ENCODE results near the gene CDS1.
"Not testable (repeated sequence)": the region's sequence is repeated elsewhere in the genome, so short reads cannot be mapped to it uniquely, and the experiment has no call there.

Gene CDS1

DNA sequence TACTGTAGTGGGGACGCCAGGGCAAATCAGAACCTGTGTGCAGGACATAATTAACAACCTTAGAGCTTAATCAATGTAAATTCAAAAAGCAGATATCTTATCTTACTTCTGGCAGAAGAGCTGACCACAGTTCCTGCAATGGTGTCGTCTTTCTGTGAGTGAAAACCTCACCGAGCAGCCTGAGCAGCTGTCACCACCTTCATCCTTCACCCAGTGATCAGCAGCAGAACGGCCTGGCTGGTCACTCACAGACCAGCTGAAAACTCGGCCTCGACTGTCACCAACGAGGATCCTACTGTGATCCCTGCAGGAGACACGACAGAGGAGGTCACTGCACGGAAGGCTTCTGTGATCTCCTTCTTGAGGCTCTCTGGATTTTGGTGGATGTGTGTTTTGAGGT is 94.2 kb downstream of the CDS1 start:
- DNase-seq, result no peak

DNA sequence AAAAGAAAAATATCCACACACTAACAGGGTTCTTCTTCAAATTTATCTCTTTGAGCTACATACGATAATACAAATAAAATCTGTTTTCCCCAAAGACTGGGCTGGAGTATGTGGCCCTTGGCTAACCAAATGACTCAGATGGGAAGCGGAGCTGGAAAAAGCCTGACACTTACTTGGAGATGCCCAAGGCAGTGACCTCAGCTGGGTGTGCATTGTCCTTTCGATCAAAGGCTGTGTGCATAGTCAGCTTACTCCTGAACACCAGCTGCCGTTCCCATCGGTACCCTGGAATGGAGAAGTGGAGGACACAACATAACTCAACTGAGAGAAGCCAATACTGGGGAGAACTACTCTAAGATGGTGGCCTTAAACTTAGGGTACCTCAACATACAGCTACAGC is 95.1 kb downstream of the CDS1 start:
- DNase-seq, result no peak

DNA sequence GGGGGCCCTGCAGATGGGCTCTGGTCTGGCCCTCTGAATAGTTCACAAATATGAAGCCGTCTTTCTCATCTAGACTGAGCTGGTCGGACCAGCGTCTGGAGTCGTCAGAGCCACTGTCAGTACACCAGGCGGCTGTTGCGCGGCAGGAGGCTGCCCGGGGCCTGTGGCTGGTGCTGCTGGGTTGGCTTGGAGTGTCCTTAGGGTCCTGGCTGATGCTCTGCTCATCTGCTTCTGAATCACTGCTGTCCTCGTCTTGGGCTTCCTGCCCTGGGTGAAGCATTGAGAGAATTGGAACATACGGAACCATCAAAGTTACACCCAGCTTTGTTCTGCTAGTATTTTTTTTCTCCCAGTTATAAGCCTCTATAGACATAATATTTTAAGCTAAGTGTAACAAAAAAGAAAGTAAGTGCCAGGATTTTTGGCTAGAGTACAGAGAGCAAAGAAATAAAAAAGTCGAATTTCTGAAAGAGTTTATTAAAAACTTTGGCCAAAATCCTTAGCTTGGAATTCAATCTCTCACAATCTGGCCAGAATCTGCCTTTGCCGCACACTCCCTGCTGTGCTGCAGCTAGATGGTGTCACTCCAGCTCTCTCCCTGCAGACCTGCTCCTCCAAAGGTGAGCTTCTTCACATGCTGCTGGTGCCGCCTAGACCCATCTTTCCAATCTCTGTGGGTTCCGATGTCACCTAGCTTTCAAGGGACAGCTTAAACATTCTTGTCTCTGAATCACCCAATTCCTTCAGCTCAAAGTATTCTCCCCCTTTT is 96.2 kb downstream of the CDS1 start:
- DNase-seq, result no peak

DNA sequence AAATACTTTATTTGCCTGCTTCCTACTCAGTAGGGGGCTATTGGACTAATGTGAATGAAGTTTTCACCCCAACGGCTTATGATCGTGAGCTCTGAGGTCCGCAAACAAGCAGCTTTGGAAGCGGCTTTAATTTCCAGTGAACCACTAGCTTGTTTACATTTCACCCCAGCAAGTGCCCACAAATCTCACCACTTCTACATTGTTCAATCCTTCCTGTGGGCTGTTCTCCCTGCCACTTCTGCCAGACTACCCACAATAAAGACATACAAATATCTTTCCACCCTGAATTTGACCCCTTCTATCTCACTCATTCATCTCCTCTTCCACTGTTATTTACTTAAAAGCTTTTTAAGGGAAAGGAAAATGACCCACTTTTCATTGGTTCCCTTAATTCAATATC is 98.0 kb downstream of the CDS1 start:
- no peak for DNase-seq

DNA sequence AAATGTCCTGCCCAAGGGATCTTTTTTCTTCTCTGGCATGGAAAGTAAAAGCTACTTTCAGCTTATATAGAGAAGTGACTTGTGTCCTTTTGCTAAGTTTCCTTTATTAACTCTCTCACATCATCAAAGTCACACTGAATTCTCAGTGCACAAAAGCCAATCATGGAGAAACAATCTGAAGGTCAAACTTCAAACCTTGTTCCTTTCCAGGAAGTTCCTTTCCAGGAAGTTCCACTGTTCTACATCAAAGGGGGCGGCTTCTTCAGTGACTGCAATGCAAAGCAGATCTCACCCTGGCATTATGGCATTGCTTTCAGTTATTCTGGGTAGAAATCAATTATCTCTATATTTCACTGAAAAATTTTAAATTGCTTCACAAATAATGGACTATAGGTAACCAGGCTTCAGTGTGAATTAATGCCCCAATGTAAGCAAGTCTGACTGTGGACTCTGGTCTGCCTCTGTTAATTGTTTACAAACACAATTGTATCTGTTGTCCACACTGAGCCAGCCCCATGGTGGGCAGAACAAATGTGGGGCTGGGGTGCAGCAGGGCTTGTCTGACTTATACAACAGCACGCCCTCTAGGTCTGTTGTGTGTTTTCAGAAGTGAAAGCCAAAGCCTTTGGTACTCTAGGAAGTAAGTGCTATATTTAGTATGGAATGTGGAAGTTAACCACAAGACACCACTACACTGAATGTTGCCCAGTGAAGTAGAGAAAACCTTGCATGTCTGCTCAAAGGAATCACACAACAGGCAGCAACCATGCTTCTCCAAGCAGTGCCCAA is 98.8 kb downstream of the CDS1 start:
- DNase-seq, result no peak

DNA sequence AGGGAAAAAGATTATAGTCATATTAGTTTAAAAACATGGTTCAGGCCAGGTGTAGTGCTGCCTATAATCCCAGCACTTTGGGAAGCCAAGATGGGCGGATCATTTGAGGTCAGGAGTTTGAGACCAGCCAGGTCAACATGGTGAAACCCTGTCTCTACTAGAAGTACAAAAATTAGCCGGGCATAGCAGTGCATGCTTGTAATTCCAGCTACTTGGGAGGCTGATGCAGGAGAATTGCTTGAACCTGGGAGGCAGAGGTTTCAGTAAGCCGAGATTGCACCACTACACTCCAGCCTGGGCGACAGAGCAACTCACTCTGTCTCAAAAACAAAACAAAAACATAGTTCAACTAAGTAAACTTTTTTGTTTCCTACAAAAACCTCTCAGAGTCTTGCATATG is 99.7 kb downstream of the CDS1 start:
- not testable (repeated sequence) for DNase-seq

DNA sequence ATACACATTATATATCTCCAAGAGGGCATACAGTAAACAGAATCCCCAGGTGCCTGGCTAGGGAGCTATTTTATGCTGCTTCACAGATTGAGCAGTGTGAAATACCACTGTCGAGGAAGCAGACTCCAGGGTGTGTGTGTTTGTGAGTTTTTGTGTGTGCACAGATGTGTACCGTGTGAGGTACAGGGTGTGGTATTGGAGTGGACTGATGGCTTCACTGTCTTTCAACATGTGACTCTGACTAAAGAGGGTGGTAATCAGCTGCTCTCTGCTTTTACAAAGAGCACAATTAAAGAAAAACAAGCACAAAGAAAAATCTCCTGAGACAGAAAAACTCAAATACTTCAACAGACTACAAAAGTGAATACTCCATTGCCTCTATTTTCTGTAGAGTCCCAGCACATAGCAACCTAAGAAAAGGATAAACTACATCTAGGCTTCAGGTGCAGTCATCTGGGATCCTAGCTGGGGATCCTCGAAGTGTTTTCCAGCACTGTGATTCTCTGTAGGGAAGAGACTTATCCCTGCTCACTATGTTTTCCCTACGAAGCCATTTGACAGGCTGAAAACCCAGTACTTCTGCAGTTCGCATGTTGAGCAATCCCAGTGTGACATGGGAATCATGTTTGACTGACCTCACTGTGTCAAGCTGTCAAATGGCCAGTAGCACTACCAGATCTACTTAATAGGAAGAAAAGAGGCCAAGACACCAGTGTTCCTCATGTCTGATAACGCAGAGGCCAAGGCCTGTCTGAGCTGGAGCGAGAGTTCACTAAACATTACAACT is 100.3 kb downstream of the CDS1 start:
- DNase-seq, result no peak

DNA sequence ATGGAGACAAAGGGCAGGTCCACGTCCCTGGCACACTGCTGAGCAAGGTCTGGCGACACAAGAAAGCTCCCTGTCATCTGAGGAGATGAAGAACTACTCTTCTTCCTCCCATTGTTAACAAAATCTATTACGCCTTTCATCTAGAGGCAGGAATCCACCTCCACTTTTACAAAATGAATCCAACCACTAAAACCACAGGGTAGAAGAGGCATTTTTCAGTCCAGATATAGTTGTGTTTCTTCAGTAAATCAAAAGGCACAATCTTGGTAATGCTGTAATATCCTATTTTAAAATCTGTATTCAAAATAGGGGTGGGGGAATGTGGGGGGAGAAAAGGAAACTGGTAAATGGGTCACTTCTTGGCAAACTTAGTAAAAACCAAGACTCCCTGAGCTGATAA is 101.4 kb downstream of the CDS1 start:
- DNase-seq, result no peak

DNA sequence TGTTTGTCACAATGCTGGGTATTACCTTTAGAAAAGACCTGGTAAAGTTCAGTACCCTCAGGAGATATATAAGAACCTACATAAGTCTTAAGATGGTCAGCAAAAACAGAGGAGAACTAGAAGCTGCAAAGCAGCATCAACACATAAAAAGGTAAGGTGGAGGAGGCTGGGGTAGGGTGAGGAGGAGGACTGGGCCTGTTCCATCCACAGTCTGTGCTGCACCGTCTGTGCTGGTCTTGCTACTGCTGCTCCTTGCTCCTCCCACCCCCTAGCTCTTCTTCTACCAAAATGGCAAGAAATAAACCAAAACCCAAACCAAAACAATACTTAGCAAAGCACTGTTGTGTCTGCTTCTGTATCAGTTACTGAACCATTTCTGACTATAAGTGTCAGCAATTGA is 102.2 kb downstream of the CDS1 start:
- no peak for DNase-seq

DNA sequence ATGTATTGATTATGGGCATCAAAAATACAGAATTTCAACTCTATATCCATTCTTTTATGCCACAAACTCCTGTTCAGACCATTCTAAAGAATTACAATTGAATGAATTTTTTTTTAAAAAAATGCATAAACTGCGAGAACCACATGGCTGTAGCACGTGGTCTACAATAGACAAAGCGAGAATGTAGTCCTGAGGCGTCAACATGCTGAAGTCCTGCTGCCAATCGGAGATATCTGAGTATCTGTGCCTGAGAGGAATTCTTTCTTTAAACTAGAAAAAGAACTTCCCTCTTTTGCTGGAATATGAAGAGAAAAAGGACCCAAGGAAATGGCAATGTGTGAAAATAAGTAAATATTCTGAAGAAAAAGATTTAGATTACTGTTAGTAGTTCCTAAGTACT is 105.7 kb downstream of the CDS1 start:
- no peak for DNase-seq

DNA sequence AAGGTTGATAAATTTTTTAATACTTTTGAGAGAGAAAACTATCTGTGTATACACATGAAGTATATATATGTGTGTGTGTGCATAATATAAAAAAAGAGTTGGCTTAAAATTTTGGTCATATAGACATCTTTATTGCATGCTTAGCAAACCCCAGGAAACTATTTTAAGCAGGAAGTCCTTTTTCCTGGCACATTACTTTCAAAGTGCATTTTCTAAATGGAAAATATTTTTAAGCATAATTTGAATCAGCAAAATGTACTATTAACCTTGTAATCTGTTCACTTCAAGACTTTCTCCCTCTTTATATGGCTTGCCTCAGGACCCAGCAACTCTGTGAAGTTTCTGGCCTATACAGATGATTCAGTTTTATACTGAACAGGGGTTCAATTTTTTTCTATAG is 106.3 kb downstream of the CDS1 start:
- DNase-seq, result no peak

DNA sequence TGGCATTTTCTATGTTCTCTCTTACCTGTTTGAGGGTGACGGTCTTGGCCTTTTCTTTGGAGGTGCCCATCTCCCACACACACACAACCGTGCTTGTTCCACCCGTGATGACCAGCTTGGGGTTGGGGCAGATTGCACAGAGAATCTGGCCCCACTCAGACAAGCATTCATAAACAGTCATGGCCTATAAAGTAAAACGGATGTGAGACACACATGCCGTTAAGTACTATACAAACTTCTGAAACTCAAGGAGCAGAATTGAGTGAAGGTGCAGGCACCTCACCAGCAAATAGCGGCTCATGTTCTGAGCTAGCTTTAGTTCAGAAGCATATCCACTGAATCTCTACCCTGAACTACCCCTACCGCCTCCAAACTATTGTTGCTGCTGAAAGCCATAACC is 107.6 kb downstream of the CDS1 start:
- DNase-seq, result no peak

DNA sequence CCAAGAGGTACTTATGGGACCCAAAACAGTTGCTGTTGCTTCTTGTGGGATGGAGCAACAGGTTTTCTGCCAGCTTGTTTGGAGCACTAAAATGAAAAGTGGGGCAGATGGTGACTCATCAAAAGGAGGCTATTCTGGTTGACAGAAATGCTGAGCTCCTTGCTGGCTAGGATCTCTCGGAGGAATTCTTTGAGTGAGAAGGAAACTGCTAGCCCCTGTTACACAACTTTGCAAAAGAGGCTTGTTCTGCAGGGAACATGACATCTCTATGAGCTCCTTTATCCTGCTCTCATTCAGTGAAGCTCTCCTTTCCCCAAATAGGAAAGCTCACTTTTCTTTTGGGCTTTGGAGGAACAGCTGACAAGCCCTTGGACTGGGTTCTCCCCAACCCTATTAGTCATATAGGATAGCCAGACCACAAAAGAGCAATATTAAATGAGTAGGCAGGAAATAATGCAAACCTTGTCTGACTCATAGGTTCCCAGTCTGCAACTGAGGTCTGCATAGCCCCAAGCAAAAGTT is 108.3 kb downstream of the CDS1 start:
- DNase-seq, result no peak

DNA sequence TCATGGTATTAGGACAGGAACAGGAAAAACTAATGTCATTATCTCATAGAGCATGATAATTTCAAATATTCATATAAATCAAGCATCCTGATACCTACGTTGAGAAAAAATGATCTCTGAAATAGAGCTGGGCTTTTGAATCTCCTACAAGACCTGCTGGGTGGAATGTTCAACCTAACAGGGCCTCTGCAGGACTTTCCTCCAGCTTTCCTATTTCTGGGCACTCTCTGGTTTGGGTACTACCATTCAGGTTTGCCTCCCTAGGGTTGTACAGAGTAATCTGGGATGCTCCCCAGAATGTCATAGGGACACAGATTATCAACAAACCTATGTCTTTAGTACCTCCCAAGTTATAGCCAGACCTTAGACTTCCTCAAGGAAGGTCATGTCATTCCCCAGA is 108.9 kb downstream of the CDS1 start:
- DNase-seq, result no peak

DNA sequence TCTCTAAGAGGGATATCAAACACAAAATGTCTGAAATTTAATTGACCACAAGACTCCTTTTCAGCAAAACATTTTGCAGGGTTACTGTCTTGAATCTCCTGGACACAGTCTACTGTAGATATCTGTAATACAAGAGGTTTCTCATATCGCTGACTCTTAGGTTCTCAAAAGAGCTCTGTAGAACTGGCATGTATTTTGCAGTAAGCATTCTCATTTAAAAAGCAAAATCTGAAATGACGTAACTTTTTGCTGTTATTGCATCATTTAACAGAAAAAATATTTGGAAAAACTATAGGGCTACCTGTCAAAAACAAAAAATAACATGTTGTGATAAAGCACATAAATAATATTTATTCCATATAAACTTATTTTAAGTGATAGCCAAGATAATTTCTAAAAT is 114.2 kb downstream of the CDS1 start:
- no peak for DNase-seq

DNA sequence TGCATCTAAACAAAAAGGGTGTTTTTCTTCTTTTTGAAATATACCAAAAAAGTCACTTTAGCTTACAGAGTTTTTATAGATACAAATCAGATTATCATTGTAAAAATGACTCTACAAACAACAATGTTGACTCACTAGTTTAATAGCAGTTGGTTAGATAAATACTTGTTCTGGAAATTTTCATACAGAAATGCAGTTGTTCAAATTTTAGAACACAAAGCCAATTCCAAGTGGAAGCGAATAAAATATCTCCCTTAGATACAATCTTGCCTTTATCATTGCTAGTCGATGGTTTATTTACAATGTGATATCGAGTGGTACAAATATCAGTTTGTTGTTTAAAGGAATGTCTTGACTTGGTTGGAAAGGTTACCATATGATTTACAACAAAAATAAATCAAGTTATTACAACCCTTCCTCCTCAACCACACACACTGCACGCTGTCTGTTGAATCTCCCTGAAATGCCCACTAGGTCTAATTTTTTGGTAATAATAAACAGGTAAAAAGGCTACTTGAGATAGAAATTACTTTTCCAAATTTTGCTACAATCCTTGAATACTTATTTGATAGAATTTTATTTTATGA is 114.8 kb downstream of the CDS1 start:
- no peak for DNase-seq

DNA sequence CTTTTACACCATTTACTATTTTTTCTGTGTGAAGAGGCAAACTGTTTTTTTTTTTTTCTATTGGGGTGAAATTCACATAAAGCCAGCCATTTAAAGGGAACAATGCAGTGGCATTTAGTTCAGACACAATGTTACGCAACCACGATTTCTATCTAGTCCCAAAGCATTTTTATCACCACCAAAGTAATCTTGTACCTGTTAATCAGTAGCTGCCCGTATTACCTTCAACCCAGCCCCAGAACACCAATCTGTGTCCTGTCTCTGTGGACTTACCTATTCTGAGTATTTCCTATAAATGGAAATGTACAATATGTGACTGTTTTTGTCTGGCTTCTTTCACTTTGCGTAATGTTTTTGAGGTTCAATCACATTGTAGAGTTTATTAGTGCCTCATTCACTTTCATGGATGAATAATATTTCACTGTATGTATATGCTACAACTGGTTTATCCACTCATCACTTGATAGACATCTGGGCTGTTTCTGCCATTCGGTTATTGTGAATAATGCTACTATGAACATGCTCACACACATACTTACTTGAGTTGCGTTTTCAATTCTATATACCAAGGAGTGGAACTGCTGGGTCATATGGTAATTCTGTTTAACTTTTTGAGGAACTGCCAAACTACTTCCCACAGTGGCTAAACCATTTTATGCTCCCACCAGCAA is 116.2 kb downstream of the CDS1 start:
- no peak for DNase-seq

Data from right hindlimb (tissue), 1 donor.